GM12878 (cell line): Measurements from ENCODE around the gene OR7D2. TPM values are rescaled to one million over a fixed set of nuclear protein-coding genes. Genes with fewer than 3 reads are reported as not detected.

Source experiments
- ATAC-seq: fragments of 200-7000 bp; cut with Tn5 transposase; 3 replicates; pipeline ENCODE4 v1.9.1; 2020; ENCODE audit warnings: mild to moderate bottlenecking, moderate library complexity
- BruUV-seq: library from RNA; stranded (reverse); fragments of 400-500 nt; replicated peaks from 2 replicates; lab custom pipeline; 2021; lab: Mats Ljungman, UMichigan
- CTCF ChIA-PET: fragments of 300-600 bp; sonication (Branson Sonifier 250); formaldehyde crosslinking; extraction: SDS; loops from one replicate; lab custom pipeline; 2021; ENCODE audit warnings: inconsistent platforms; lab: Yijun Ruan, JAX
- POLR2A ChIA-PET: fragments of 350-600 bp; formaldehyde crosslinking; extraction: SDS; loops from one replicate; lab custom pipeline; 2021; ENCODE audit warnings: inconsistent platforms; lab: Charles Lee
- RAD21 ChIA-PET: fragments of 300-600 bp; sonication (Branson Sonifier 250); formaldehyde crosslinking; loops from one replicate; lab custom pipeline; 2023; ENCODE audit warnings: antibody characterized with exemption; ENCODE audit not compliant: unreplicated experiment; lab: Charles Lee
- SMC1A ChIA-PET: fragments of 300-600 bp; sonication (Branson Sonifier 250); formaldehyde crosslinking; loops from one replicate; lab custom pipeline; 2023; ENCODE audit not compliant: unreplicated experiment, uncharacterized antibody; lab: Charles Lee
- DNase-seq: peaks from one replicate; pipeline ENCODE4 v3.0.0-alpha.2; 2011; ENCODE audit warnings: low read depth, low spot score
- FAIRE-seq: peaks from 3 replicates; lab custom pipeline; 2011; peaks lifted over from hg19 to GRCh38; lab: Jason Lieb, UNC
- H2AFZ ChIP-seq: 2 replicates; pipeline ENCODE4 v1.6.0; 2011; ENCODE audit warnings: low read depth, low read length, control low read depth; ENCODE audit not compliant: control insufficient read depth
- H3K27ac ChIP-seq: 2 replicates; pipeline ENCODE4 v1.5.1; 2011; ENCODE audit warnings: control low read depth; ENCODE audit not compliant: control insufficient read depth, insufficient read depth
- H3K27me3 ChIP-seq, 2 experiments: replicated peaks in 1 of 2; 2 replicates each; pipeline versions ENCODE4 v1.6.0 to v1.6.1; 2011; ENCODE audit warnings: low read length in 1 of 2; ENCODE audit not compliant: control insufficient read depth in 2 of 2, insufficient read depth in 2 of 2
- H3K36me3 ChIP-seq, 2 experiments: 2 replicates each; pipeline ENCODE4 v1.5.1; 2011; ENCODE audit warnings: low read length in 1 of 2; ENCODE audit not compliant: control insufficient read depth in 2 of 2, insufficient read depth in 2 of 2
- H3K4me1 ChIP-seq: 2 replicates; pipeline ENCODE4 v1.6.1; 2011; ENCODE audit warnings: mild to moderate bottlenecking, low read length, moderate library complexity, mixed read lengths; ENCODE audit not compliant: control insufficient read depth, insufficient read depth
- H3K4me2 ChIP-seq: 2 replicates; pipeline ENCODE4 v1.6.0; 2011; ENCODE audit warnings: control low read depth; ENCODE audit not compliant: control insufficient read depth, insufficient read depth
- H3K4me3 ChIP-seq: fragments of 200-600 bp; sonication (generic); 2 replicates; pipeline ENCODE4 v1.5.1; 2016
- H3K79me2 ChIP-seq: 2 replicates; pipeline ENCODE4 v1.6.0; 2011; ENCODE audit warnings: low read length; ENCODE audit not compliant: control insufficient read depth, insufficient read depth
- H3K9ac ChIP-seq: 2 replicates; pipeline ENCODE4 v1.8.0; 2011; ENCODE audit warnings: low read length, control low read depth, mixed read lengths; ENCODE audit not compliant: control insufficient read depth, insufficient read depth
- H3K9me3 ChIP-seq: replicated peaks from 3 replicates; pipeline ENCODE4 v1.5.1; 2011; ENCODE audit warnings: mild to moderate bottlenecking, low read length; ENCODE audit not compliant: control insufficient read depth, insufficient read depth
- H4K20me1 ChIP-seq: 2 replicates; pipeline ENCODE4 v1.6.0; 2011; ENCODE audit not compliant: control insufficient read depth, insufficient read depth
- BACH1 ChIP-seq: fragments of 450-650 bp; IDR thresholded peaks from 2 replicates; pipeline ENCODE4 v1.6.1; 2017; ENCODE audit warnings: mild to moderate bottlenecking, borderline replicate concordance
- ESRRA ChIP-seq: IDR thresholded peaks from 2 replicates; pipeline ENCODE4 v1.6.1; 2012; ENCODE audit warnings: mild to moderate bottlenecking, low read length, improper control_type of control experiment
- HDGF ChIP-seq: fragments of 450-650 bp; IDR thresholded peaks from 2 replicates; pipeline ENCODE4 v1.6.1; 2016; ENCODE audit warnings: antibody characterized with exemption
- KAT2A ChIP-seq: conservative IDR thresholded peaks from 2 replicates; pipeline ENCODE4 v1.6.1; 2011; ENCODE audit warnings: low read depth, low read length; ENCODE audit not compliant: control insufficient read depth
- NFYA ChIP-seq: IDR thresholded peaks from 2 replicates; pipeline ENCODE4 v1.6.1; 2011; ENCODE audit warnings: low read depth, mild to moderate bottlenecking, low read length, improper control_type of control experiment, borderline replicate concordance
- PAX5 ChIP-seq: IDR thresholded peaks from 2 replicates; pipeline ENCODE4 v1.6.1; 2011; ENCODE audit warnings: low read depth, low read length, borderline replicate concordance
- PML ChIP-seq: IDR thresholded peaks from 2 replicates; pipeline ENCODE4 v1.6.1; 2012; ENCODE audit warnings: low read length, inconsistent platforms
- POLR2AphosphoS2 ChIP-seq: IDR thresholded peaks from 2 replicates; pipeline ENCODE4 v1.6.1; 2011; ENCODE audit warnings: low read depth, mild to moderate bottlenecking, low read length, improper control_type of control experiment, moderate library complexity
- RELA ChIP-seq: fragments of 450-650 bp; IDR thresholded peaks from 2 replicates; pipeline ENCODE4 v1.8.0; 2014; ENCODE audit warnings: borderline replicate concordance; ENCODE audit not compliant: partially characterized antibody
- SP1 ChIP-seq: IDR thresholded peaks from one replicate; pipeline ENCODE4 v1.6.1; 2011; ENCODE audit warnings: low read depth, low read length
- TARDBP ChIP-seq: IDR thresholded peaks from 2 replicates; pipeline ENCODE4 v1.6.1; 2016; ENCODE audit warnings: borderline replicate concordance
- TCF12 ChIP-seq: IDR thresholded peaks from 2 replicates; pipeline ENCODE4 v1.6.1; 2011; ENCODE audit warnings: low read depth, mild to moderate bottlenecking, low read length
- YBX1 ChIP-seq: fragments of 450-650 bp; IDR thresholded peaks from 2 replicates; pipeline ENCODE4 v1.6.1; 2016; ENCODE audit warnings: antibody characterized with exemption
- ZNF274 ChIP-seq: IDR thresholded peaks from one replicate; pipeline ENCODE4 v1.8.0; 2011; ENCODE audit not compliant: insufficient read length, insufficient read depth
- ZNF384 ChIP-seq: IDR thresholded peaks from 2 replicates; pipeline ENCODE4 v1.6.1; 2012; ENCODE audit warnings: low read depth, mild to moderate bottlenecking, low read length, improper control_type of control experiment, borderline replicate concordance
- ZZZ3 ChIP-seq: IDR thresholded peaks from 2 replicates; pipeline ENCODE4 v1.6.1; 2011; ENCODE audit warnings: low read depth; ENCODE audit not compliant: control insufficient read depth, insufficient read length
- WGBS: methylation state at CpG from one replicate; pipeline ENCODE4 v1.1.6; 2016; ENCODE audit warnings: low lambda C conversion rate; ENCODE audit not compliant: insufficient replicate concordance, insufficient coverage; ENCODE audit errors: missing lambda C conversion rate; 5-methylcytosine and 5-hydroxymethylcytosine counted together
- in situ Hi-C: fragments of 300-500 bp; cut with MboI; formaldehyde crosslinking; loops from 9 replicates; pipeline ENCODE4 v1.14.3; 2018; ENCODE audit warnings: mixed read lengths
- intact Hi-C: fragments of 100-400 bp; cut with micrococcal nuclease; formaldehyde crosslinking; loops from one replicate; pipeline ENCODE4 v1.14.2; 2022; ENCODE audit not compliant: unreplicated experiment
- polyA plus RNA-seq, 11 experiments: library from polyadenylated mRNA; depleted of rRNA in 4 of 11; unstranded in 6 of 11; stranded (reverse) in 5 of 11; fragments of >200 nt; fragmentation: Nextera tagmentation in 4 of 11; fragmentation: Illumina TruSeq in 1 of 11; extraction: Ambion mirVana in 4 of 11; extraction: Trizol in 1 of 11; gene quantifications; 1 replicate in 1 of 11; 2 replicates in 10 of 11; pipeline versions ENCODE4 v1.2.1 to v1.2.3, GENCODE V29; 2011 to 2016; ENCODE audit warnings: inconsistent platforms in 2 of 11, missing spikeins in 2 of 11, low read depth in 1 of 11
- total RNA-seq, 4 experiments: library from RNA; depleted of rRNA in 3 of 4; stranded (reverse); fragments of >200 nt in 3 of 4; fragmentation: Illumina TruSeq in 1 of 4; extraction: Trizol in 1 of 4; gene quantifications; 2 replicates each; pipeline versions ENCODE4 v1.2.1 to v1.2.3, GENCODE V29; 2013 to 2021
- TF ChIP-seq, protein P1 (sequence below): IDR thresholded peaks from 2 replicates; pipeline ENCODE4 v1.6.1; 2011; ENCODE audit warnings: borderline replicate concordance, low read depth, mild to moderate bottlenecking, moderate library complexity, low read length; ENCODE audit not compliant: insufficient read depth, poor library complexity, severe bottlenecking
- TF ChIP-seq, protein P2 (sequence below): fragments of 150-350 bp; IDR thresholded peaks from 2 replicates; pipeline ENCODE4 v1.6.1; 2014; ENCODE audit warnings: mild to moderate bottlenecking, low read depth, low read length

OR7D2 gene
- total and polyA plus RNA-seq, 10 of the 15 experiments (the other 5 are each of a cell fraction or from before 2014, with no cell fraction given) = 0.04 TPM; not detected in 9

DNA sequence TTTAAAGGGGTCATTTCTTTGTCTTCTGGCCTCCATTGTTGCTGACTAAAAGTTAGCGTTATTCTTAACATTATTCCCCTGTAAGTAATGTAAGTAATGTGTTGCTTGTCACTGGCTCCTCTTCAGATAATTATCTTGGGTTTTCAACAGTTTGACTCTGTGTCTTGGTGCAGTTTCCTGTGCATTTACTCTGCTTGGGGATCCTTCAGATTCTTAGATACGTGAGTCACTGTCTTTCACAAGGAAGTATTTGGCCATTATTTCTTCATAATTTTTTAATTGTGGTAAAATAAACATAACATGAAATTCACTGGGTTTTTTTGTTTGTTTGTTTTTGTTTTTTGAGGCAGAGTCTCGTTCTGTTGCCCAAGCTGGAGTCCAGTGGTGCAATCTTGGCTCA is 13.5 kb upstream of the OR7D2 start:
- DNase-seq = no peak
- FAIRE-seq = no peak
- Histone ChIP-seq H3K4me3 (no peak overlapping the region), H3K27ac (no peak overlapping the region), H3K4me1 (no peaks in the 10 kb centered on the region), H3K9me3 (peaks cover 26% of the 10 kb centered on the region), H3K79me2 (no peaks in the 10 kb centered on the region), H3K4me2 (no peak overlapping the region), H3K27me3 (no peaks in the 10 kb centered on the region), H2AFZ (no peak overlapping the region), H3K9ac (no peak overlapping the region), H4K20me1 (no peaks in the 10 kb centered on the region), H3K36me3 (peaks cover 20 to 27% of the 10 kb centered on the region in 2 experiments)
- WGBS = 97% methylated on average over 3 of the region's 3 CpGs
- ChIA-PET RAD21 (no interaction called here), SMC1A (no interaction called here), CTCF (no interaction called here), POLR2A (no interaction called here)
- BruUV-seq = no TSS peak
- in situ Hi-C loops (no loop called here), intact Hi-C loops (no loop called here)
- ATAC-seq = no peak
- TF ChIP-seq ZNF274 = no peak
- no peak for TF ChIP-seq ZNF384
- TF ChIP-seq, protein P1, sequence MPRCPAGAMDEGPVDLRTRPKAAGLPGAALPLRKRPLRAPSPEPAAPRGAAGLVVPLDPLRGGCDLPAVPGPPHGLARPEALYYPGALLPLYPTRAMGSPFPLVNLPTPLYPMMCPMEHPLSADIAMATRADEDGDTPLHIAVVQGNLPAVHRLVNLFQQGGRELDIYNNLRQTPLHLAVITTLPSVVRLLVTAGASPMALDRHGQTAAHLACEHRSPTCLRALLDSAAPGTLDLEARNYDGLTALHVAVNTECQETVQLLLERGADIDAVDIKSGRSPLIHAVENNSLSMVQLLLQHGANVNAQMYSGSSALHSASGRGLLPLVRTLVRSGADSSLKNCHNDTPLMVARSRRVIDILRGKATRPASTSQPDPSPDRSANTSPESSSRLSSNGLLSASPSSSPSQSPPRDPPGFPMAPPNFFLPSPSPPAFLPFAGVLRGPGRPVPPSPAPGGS = no peak
- no peak for TF ChIP-seq POLR2AphosphoS2
- no peak for TF ChIP-seq YBX1
- TF ChIP-seq RELA = no peak
- TF ChIP-seq PML = no peak

DNA sequence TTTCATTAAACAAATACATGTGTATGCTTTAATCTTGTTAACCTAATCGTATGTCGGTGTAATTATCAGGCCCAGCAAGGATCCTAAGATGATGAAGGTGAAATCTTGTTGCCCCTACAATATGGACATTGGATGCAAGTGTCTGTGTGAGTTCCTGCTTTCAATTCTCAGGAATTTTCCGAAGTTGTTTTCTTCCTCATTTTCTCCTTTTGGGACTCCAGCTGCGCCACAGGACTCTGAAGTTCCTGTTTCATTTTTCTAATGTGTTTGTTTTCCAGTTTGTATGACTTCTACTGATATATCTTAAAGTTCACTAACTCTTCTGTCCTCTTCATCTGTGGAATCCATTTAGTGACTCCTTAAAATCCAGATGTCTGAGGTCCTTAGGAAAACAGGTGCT is 11.9 kb upstream of the OR7D2 start:
- Histone ChIP-seq H3K9me3 (peaks cover 10% of the 10 kb centered on the region), H2AFZ (no peak overlapping the region), H3K27me3 (no peaks in the 10 kb centered on the region), H3K36me3 (peaks cover 6 to 14% of the 10 kb centered on the region in 2 experiments), H3K4me3 (no peak overlapping the region), H3K27ac (no peak overlapping the region), H3K4me2 (no peak overlapping the region), H3K4me1 (no peaks in the 10 kb centered on the region), H3K79me2 (no peaks in the 10 kb centered on the region), H4K20me1 (no peaks in the 10 kb centered on the region), H3K9ac (no peak overlapping the region)
- CTCF ChIA-PET = no interaction called here
- FAIRE-seq (no peak), ATAC-seq (no peak), DNase-seq (no peak)
- intact Hi-C loops (no loop called here), in situ Hi-C loops (no loop called here)
- RAD21 ChIA-PET = no interaction called here
- SMC1A ChIA-PET = no interaction called here
- 88% methylated on average over 4 of the region's 4 CpGs for WGBS
- no TSS peak for BruUV-seq
- POLR2A ChIA-PET = no interaction called here
- TF ChIP-seq KAT2A = no peak
- TF ChIP-seq ESRRA = no peak
- TF ChIP-seq BACH1 = no peak
- TF ChIP-seq ZZZ3 = no peak
- TF ChIP-seq, protein P2, sequence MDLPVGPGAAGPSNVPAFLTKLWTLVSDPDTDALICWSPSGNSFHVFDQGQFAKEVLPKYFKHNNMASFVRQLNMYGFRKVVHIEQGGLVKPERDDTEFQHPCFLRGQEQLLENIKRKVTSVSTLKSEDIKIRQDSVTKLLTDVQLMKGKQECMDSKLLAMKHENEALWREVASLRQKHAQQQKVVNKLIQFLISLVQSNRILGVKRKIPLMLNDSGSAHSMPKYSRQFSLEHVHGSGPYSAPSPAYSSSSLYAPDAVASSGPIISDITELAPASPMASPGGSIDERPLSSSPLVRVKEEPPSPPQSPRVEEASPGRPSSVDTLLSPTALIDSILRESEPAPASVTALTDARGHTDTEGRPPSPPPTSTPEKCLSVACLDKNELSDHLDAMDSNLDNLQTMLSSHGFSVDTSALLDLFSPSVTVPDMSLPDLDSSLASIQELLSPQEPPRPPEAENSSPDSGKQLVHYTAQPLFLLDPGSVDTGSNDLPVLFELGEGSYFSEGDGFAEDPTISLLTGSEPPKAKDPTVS = no peak
- no peak for TF ChIP-seq SP1
- no peak for TF ChIP-seq TCF12
- no peak for TF ChIP-seq HDGF
- no peak for TF ChIP-seq TARDBP
- TF ChIP-seq YBX1 = no peak
- TF ChIP-seq NFYA = no peak
- no peak for TF ChIP-seq PAX5
